GM21515 (cell line): ENCODE measurements around the gene ISLR.

ENCODE experiments used
- ATAC-seq: cut with Tn5 transposase; IDR thresholded peaks from one replicate; pipeline ENCODE4 v1.9.1; 2021; ENCODE audit not compliant: unreplicated experiment

The ISLR gene

DNA sequence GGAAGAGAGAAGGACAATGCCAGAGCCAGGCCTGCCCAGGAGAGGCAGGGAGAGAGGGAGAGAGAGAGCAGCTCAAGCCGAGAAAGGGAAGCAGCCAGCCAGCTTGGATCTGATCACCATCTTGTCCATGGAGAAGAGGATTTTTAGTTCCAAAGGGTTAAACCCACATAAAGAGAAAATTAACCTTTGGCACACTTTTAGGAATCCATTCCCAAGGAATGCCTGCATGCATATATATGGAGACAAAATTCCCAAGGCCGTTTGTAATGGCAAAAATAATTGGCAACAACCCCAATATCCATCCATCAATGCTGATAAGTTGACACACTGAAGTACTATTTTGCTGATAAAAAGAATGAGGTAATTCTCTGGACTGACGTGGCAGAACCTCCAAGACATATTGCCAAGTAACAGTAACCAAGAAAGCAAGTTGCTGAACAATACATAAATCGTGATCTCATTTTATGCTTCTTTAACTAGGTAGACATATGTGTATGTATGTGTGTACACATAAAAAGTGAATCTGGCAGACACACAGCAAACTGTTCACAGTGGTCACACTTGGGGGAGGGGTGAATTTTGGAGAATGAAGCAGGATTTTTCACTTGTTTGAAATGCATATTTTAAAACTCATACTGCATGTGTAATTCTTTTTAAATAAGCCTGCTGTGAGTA, 36.6 kb downstream of the ISLR start:
- no peak for ATAC-seq

DNA sequence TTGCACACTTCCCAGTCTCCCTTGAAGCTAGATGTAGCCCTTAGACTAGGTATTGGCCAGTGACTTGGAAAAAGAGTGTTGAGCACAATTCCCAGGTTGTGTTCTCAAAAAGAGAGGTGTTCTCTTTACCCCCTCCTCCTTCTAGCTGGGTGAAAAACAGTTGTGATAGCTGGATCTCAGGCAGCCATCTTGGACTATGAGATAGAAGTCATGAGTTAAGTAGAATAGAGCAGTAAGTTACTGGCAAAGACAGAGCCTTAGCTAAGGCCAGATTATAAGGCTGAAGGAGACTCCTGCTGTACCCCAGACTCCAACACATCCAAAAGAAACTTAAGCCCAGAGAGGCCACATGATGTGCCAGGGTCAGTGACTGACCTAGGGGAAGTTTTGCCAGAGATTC, 37.2 kb downstream of the ISLR start:
- ATAC-seq, result no peak

DNA sequence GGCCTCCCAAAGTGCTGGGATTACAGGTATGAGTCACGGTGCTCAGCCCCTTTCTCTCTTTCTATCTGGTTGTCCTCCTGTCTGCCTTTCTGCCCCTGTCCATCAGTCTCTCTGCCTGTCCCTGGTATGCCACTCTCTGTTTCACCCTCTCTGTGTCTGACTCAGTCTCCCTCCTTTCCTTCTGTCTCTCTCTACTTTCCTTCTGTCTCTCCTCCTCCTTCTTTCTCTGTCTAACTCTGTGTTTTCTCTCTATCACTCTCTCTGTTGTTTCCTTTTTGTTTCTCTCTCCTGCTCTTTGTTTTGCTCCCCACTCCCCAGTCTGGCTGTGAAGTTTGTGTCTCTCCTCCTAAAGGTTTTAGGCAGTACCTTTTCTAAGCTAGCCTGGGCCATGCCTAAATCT, 38.1 kb downstream of the ISLR start:
- ATAC-seq, result no peak

DNA sequence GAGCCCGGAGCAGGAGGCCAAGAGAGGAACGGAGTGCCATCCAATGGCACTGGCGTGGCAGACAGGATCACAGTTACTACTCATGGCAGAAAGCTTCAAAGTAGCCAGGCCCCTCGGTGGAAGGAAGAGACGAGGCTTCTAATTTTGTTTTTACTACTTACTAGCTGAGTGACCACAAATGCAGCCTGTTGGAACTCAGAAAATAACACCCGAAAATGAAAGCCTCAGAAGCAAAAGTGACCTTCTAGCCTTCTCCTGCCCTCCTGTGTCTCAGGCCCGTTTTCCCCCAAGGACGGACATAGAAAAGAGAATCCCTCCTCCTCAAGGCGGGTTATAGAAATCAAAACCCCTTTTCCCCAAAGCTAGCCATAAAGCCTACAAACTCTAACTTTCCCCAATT, 39.0 kb downstream of the ISLR start:
- ATAC-seq, result no peak

- ATAC-seq, result no peak
Observed at GRCh38 chr15:74213858-74214284, 40.4 kb downstream of the ISLR start.

DNA sequence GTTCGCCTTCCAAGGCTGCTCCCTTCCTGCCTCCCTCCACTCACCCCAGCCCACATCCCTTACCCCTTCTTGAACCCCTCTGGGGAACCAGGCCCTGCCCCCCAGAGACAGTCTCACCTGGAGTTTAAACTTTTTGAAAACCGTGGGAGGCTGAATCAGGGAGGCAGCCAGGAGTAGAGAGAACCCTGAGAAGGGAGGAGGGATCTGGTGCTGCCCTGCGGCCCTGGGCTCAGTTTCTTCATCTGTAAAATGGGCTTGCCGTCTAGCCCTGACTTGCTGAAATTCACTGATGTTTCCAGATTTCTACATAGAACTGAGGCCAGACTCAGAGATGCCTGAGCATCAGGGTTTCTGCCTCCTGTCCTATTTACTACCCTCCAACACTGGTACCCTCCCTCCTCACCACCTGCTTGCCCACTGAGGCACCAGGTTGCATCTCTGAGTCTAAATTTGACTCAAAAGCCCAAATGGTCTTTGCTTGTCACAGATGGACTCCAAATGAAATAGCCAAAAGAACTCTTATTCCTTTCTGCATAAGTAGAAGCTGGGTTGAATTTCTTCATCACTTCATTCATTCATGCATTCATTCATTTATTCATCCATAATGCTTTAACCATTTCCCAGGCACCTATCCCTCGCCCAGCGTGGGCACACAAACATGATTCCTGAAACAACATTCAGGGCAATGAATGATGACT, 41.0 kb downstream of the ISLR start:
- ATAC-seq, result no peak

GRCh38 chr15:74215958-74216357, 42.4 kb downstream of the ISLR start:
- ATAC-seq, result no peak

DNA sequence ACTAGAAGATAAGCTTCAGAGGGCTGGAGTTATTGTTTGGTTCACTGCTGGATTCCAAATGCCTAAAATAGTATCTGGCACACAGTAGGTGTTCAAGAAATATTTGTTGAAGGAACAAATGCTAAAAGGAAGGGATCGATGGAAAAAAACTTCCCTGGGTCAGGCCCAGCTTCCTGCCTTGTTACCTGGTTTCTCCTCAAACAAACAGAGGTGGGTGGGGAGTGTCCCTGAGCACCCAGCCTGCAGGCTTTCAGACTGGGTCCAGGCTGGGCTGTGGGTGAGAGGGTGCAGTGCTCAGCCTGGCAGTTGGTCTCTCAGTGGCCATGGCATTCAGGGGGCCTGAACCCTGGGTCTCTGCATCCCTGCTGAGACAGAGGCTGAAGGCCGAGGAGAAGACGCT, 43.4 kb downstream of the ISLR start:
- ATAC-seq, result no peak

- no peak for ATAC-seq
Observed at GRCh38 chr15:74217907-74218885, 44.7 kb downstream of the ISLR start.

GRCh38 chr15:74220475-74221248, 47.2 kb downstream of the ISLR start:
- ATAC-seq, result no peak

GRCh38 chr15:74221399-74222239, 48.1 kb downstream of the ISLR start:
- no peak for ATAC-seq

DNA sequence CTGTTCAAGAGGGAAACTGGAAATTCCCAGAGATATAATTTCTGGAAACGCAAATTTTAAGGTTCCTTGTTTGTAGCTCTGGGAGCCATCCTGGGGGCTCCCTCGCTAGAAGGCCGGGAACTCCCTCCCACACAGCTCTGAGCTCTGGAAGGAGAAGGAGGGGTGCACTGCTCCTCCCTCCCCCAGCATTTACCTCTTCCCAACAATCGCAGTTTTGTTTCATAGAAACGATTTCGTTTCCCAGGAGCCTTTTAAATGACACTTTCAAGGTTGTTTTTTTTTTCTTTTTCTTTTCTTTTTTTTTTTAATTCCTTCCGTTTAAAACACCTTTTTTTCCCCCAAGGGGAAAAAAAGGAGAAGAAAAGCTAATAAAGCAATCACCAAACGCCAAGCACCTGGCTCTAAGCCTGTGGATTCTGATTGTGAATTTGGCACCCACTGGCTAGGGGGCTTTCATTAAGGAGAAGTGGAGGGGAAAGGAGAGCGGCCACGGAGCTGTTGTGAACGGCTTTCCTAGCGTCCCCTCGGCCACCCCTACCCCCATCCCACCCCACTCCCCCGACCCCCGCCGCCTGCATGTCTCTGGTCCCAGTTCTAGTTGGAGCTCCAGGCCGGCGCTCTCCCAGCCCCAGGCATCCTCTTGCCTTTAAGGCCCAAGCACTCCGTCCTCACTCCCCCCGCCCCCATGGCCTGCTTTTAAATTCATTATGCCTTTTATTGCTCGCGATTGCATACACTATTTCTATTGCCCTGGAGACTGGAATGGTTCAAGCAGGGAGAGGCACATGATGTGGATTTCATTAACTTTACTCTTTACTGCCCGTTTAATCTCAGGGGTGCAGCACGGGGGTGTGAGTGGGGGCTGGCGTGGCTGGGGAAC, 49.0 kb downstream of the ISLR start:
- no peak for ATAC-seq

- ATAC-seq, result no peak
Observed at GRCh38 chr15:74225928-74226327, 52.4 kb downstream of the ISLR start.
